Duodenal mucosa (tissue), 2 donors: ENCODE measurements around the gene MEX3D.

Source experiments
- H3K27ac ChIP-seq: one replicate; pipeline ENCODE4 v1.7.0; 2013; ENCODE audit warnings: low read depth, low read length
- H3K27me3 ChIP-seq, 2 donors: one replicate each; pipeline ENCODE4 v1.7.0; 2013; ENCODE audit warnings: low read length in 2 of 2, control low read depth in 1 of 2; ENCODE audit not compliant: insufficient read depth in 2 of 2, control insufficient read depth in 1 of 2
- H3K36me3 ChIP-seq, 2 donors: one replicate each; pipeline ENCODE4 v1.7.0; 2013; ENCODE audit warnings: low read length in 2 of 2, control low read depth in 1 of 2; ENCODE audit not compliant: insufficient read depth in 2 of 2, control insufficient read depth in 1 of 2
- H3K4me1 ChIP-seq, 2 donors: one replicate each; pipeline ENCODE4 v1.7.0; 2013; ENCODE audit warnings: low read length in 2 of 2, control low read depth in 1 of 2; ENCODE audit not compliant: insufficient read depth in 2 of 2, control insufficient read depth in 1 of 2
- H3K4me3 ChIP-seq, 2 donors: one replicate each; pipeline ENCODE4 v1.7.0; 2013; ENCODE audit warnings: low read length in 2 of 2, low read depth in 1 of 2
- H3K9ac ChIP-seq, 2 donors: one replicate each; pipeline ENCODE4 v1.7.0; 2013; ENCODE audit warnings: low read length in 2 of 2, low read depth in 1 of 2
- H3K9me3 ChIP-seq, 2 donors: one replicate each; pipeline ENCODE4 v1.7.0; 2013; ENCODE audit warnings: low read length in 2 of 2, control low read depth in 1 of 2; ENCODE audit not compliant: control insufficient read depth in 1 of 2

Gene MEX3D

GRCh38 chr19:1510442-1510806 is 57.7 kb downstream of the MEX3D start:
- H3K4me3 ChIP-seq: peak overlapping the region in 1 of 2 donors; percentile 23
- H3K9me3 ChIP-seq: no peaks in the 10 kb centered on the region
- H3K36me3 ChIP-seq: peaks cover 0 to 3% of the 10 kb centered on the region in 2 donors
- H3K4me1 ChIP-seq: peaks cover 25 to 34% of the 10 kb centered on the region in 2 donors
- H3K27me3 ChIP-seq: peaks cover 5 to 13% of the 10 kb centered on the region in 2 donors
- H3K9ac ChIP-seq: no peak overlapping the region
- no peak overlapping the region for H3K27ac ChIP-seq

DNA sequence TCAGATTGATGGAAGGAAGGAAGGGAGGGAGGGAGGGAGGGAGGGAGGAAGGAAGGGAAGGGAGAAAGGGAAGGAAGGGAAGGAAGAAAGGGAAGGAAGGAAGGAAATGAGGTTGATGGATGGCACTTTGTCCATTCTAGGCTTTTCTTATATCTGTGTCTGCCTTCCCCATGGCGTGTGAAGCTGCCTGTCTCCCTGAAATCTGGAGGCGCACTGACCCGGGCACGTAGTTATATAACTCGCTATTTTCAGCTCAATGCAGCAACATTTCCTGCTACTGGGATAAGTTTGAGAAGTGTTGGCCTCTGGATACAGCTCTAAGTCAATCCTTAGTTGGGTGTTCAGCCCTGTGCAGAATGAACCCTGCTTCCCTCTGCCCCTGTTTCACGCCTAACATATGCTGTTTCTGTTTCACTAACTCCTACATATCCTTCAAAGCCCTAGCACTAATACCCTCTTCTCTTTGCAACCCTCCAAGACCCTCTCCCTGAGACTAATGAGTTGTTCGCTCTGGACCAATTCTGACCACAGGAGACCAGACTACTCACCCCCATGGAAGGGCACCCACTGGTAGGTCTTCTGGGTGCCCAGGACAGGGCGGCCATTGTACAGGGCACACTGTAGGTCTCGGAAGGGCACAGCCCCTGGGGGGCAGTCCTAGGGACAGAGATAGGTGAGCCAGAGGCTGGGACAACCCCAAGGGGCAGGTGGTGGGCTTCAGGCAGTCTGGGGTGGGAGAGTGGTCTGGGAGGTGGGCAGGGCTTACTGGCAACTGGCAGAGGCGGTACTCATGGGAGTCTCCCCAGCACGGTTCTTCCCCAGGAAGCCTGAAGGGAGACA is 58.3 kb downstream of the MEX3D start:
- H3K9me3 ChIP-seq: no peaks in the 10 kb centered on the region
- peaks cover 1 to 8% of the 10 kb centered on the region in 2 donors for H3K27me3 ChIP-seq
- H3K27ac ChIP-seq: no peak overlapping the region
- H3K9ac ChIP-seq: no peak overlapping the region
- H3K4me3 ChIP-seq: no peak overlapping the region
- H3K36me3 ChIP-seq: peaks cover 0 to 5% of the 10 kb centered on the region in 2 donors
- peaks cover 25 to 34% of the 10 kb centered on the region in 2 donors for H3K4me1 ChIP-seq

GRCh38 chr19:1508507-1508856 is 59.6 kb downstream of the MEX3D start:
- Histone ChIP-seq H3K4me1 (peaks cover 25 to 37% of the 10 kb centered on the region in 2 donors), H3K27me3 (peaks cover 9 to 10% of the 10 kb centered on the region in 2 donors), H3K9ac (no peak overlapping the region), H3K4me3 (peak overlapping the region; percentile 8 to 43), H3K27ac (no peak overlapping the region), H3K36me3 (peaks cover 0 to 5% of the 10 kb centered on the region in 2 donors), H3K9me3 (no peaks in the 10 kb centered on the region)

DNA sequence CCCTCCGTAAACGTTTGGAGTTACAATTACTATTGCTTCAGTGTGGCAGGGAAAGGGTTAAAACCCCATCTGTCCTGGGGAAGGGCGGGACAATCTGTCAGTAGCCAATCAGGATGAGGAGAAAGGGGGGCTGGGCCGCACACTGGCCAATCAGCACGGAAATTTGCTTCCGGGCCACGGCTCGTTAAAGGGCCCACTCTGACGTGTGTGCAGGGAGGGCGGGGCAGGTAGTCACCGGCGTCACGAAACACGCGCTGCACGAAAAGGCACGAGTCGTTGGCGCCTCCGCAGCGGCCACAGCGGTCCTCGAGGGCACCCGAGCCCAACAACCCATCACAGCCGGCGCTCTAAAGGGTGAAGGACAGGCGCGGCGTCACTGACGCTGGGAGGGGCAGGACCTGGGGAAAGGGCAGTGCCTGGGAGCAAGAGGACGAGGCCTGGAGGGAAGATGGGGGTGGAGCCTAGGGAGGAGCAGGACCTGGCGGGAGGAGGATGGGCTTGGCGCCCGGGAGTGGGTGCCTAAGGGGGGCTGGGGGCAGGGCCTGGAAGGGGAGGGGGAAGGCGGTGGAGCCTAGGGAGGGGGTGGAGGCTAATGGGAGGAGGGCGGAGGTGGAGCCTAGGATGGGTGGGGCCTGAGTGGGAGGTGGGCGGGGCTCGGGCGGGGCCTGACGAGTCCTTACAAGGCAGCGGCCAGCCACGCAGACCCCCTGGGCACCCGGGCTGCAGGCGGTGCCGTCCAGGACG is 60.2 kb downstream of the MEX3D start:
- Histone ChIP-seq H3K27me3 (peaks cover 10 to 12% of the 10 kb centered on the region in 2 donors), H3K4me3 (peak overlapping the region; percentile 66 to 71), H3K4me1 (peaks cover 25 to 39% of the 10 kb centered on the region in 2 donors), H3K36me3 (peaks cover 0 to 5% of the 10 kb centered on the region in 2 donors), H3K9me3 (no peaks in the 10 kb centered on the region), H3K27ac (peak overlapping the region; percentile 90), H3K9ac (peak overlapping the region in 1 of 2 donors; percentile 70)

DNA sequence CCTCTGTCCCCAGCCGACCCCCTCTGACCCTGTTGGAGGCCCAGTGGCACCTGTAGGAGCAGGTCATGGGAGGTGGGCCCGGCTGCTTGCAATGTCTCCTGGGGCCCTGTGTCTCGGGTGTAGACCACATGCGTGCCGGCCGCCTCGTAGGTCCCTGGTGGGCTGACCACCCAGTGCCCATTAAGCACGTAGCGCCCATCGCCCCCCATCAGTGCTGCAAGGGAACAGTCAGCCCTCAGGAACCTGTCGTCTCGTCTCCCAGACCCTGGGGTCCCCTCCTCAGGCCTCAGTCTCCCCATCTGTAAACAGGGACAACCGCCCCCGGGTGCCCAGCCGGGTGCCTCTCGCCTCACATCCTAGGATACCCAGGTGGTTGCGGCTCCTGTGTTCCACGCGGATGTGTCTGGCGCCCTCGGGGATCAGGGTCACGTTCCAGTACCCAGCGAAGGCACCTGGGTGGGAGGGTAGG is 60.9 kb downstream of the MEX3D start:
- H3K27me3 ChIP-seq: peaks cover 10 to 13% of the 10 kb centered on the region in 2 donors
- H3K36me3 ChIP-seq: peaks cover 0 to 5% of the 10 kb centered on the region in 2 donors
- no peak overlapping the region for H3K9ac ChIP-seq
- peak overlapping the region in 1 of 2 donors; percentile 66 for H3K4me3 ChIP-seq
- H3K4me1 ChIP-seq: peaks cover 20 to 36% of the 10 kb centered on the region in 2 donors
- H3K9me3 ChIP-seq: no peaks in the 10 kb centered on the region
- H3K27ac ChIP-seq: no peak overlapping the region

GRCh38 chr19:1505991-1506881 is 61.9 kb downstream of the MEX3D start:
- Histone ChIP-seq H3K27ac (no peak overlapping the region), H3K4me3 (no peak overlapping the region), H3K4me1 (peaks cover 19 to 32% of the 10 kb centered on the region in 2 donors), H3K9ac (no peak overlapping the region), H3K36me3 (peaks cover 0 to 5% of the 10 kb centered on the region in 2 donors), H3K27me3 (peaks cover 5 to 13% of the 10 kb centered on the region in 2 donors), H3K9me3 (no peaks in the 10 kb centered on the region)

DNA sequence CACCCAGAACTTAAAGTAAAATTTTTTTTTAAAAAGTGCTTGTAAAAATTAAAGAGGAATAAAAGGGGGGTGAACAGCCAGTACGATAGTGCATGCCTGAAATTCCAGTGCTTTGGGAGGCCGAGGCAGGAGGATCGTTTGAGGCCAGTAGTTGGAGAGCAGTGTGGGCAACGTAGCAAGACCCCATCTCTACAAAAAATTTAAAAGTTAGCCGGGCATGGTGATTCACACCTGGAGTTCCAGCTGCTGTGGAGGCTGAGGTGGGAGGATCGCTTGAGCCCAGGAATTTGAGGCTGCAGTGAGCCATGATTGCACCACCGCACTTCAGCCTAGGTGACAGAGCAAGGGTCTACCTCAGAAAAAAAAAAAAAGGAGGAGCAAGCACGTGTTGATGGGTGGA is 63.1 kb downstream of the MEX3D start:
- Histone ChIP-seq H3K9ac (no peak overlapping the region), H3K4me3 (no peak overlapping the region), H3K36me3 (peaks cover 0 to 5% of the 10 kb centered on the region in 2 donors), H3K27me3 (peaks cover 5 to 13% of the 10 kb centered on the region in 2 donors), H3K9me3 (no peaks in the 10 kb centered on the region), H3K4me1 (peaks cover 10 to 23% of the 10 kb centered on the region in 2 donors), H3K27ac (no peak overlapping the region)
